H1 (cell line): ENCODE measurements around the gene EXD1. TPM values are rescaled to one million over a fixed set of nuclear protein-coding genes. Genes with fewer than 3 reads are reported as not detected.
"Not testable (repeated sequence)": the region's sequence is repeated elsewhere in the genome, so short reads cannot be mapped to it uniquely, and the experiment has no call there.

Experiments used
- CTCF ChIA-PET: fragments of 300-600 bp; sonication (Branson Sonifier 250); formaldehyde crosslinking; loops from one replicate; lab custom pipeline; 2021; ENCODE audit not compliant: partially characterized antibody; lab: Charles Lee
- POLR2A ChIA-PET: fragments of 300-600 bp; sonication (Branson Sonifier 250); formaldehyde crosslinking; loops from one replicate; lab custom pipeline; 2021; ENCODE audit warnings: inconsistent platforms; ENCODE audit not compliant: partially characterized antibody; lab: Charles Lee
- DNase-seq, 2 experiments: peaks; one replicate each; pipeline versions ENCODE4 v3.0.0 to v3.0.0-alpha.2; 2010 to 2022; ENCODE audit warnings: low spot score in 2 of 2, low read depth in 1 of 2, mixed read lengths in 1 of 2
- FAIRE-seq: peaks from 2 replicates; lab custom pipeline; 2011; peaks lifted over from hg19 to GRCh38; lab: Jason Lieb, UNC
- H2AFZ ChIP-seq: 2 replicates; pipeline ENCODE4 v1.8.1; 2012; ENCODE audit warnings: low read length, inconsistent platforms
- H2AK5ac ChIP-seq: 2 replicates; pipeline ENCODE4 v1.6.1; 2013; ENCODE audit warnings: low read depth, low read length
- H2BK120ac ChIP-seq: replicated peaks from 2 replicates; pipeline ENCODE3; 2013; ENCODE audit warnings: low read depth, low read length, inconsistent platforms
- H2BK12ac ChIP-seq: 2 replicates; pipeline ENCODE4 v1.6.1; 2013; ENCODE audit warnings: low read depth, low read length
- H2BK15ac ChIP-seq: 2 replicates; pipeline ENCODE4 v1.6.1; 2013; ENCODE audit warnings: low read length
- H2BK20ac ChIP-seq: 2 replicates; pipeline ENCODE4 v1.6.1; 2013; ENCODE audit warnings: low read length
- H2BK5ac ChIP-seq: 2 replicates; pipeline ENCODE4 v1.6.1; 2013; ENCODE audit warnings: low read depth, low read length
- H3K14ac ChIP-seq: 2 replicates; pipeline ENCODE4 v1.6.1; 2013; ENCODE audit warnings: inconsistent platforms; ENCODE audit not compliant: insufficient read length
- H3K18ac ChIP-seq: 2 replicates; pipeline ENCODE4 v1.6.1; 2013; ENCODE audit warnings: low read length; ENCODE audit errors: extremely low read depth
- H3K23ac ChIP-seq: 2 replicates; pipeline ENCODE4 v1.6.1; 2013; ENCODE audit warnings: inconsistent platforms; ENCODE audit not compliant: insufficient read length
- H3K23me2 ChIP-seq: 2 replicates; pipeline ENCODE4 v1.6.1; 2013; ENCODE audit warnings: low read depth, low read length
- H3K27ac ChIP-seq: 2 replicates; pipeline ENCODE4 v1.6.1; 2011; ENCODE audit warnings: low read depth, low read length, inconsistent platforms
- H3K27me3 ChIP-seq, 4 experiments: replicated peaks in 1 of 4; 1 replicate in 1 of 4; 2 replicates in 3 of 4; pipeline versions ENCODE4 v1.6.1 to v1.8.1; 2011 to 2013; ENCODE audit warnings: low read length in 3 of 4, mild to moderate bottlenecking in 3 of 4, inconsistent platforms in 2 of 4, mixed read lengths in 2 of 4, moderate library complexity in 1 of 4; ENCODE audit not compliant: control insufficient read depth in 3 of 4, insufficient read depth in 3 of 4; ENCODE audit errors: extremely low read depth in 1 of 4
- H3K36me3 ChIP-seq, 4 experiments: 2 replicates each; pipeline versions ENCODE4 v1.6.1 to v1.8.1; 2011 to 2013; ENCODE audit warnings: mild to moderate bottlenecking in 4 of 4, low read length in 3 of 4, moderate library complexity in 2 of 4, control low read depth in 1 of 4, inconsistent platforms in 1 of 4; ENCODE audit not compliant: insufficient read depth in 4 of 4, control insufficient read depth in 2 of 4
- H3K4ac ChIP-seq: replicated peaks from 2 replicates; pipeline ENCODE3; 2013; ENCODE audit warnings: low read length, low read depth, mixed read lengths, inconsistent platforms; ENCODE audit not compliant: insufficient read length
- H3K4me1 ChIP-seq, 4 experiments: replicated peaks in 1 of 4; 1 replicate in 1 of 4; 2 replicates in 3 of 4; pipeline versions ENCODE4 v1.6.1 to v1.8.1; 2011 to 2013; ENCODE audit warnings: low read length in 3 of 4, inconsistent platforms in 2 of 4, mixed read lengths in 1 of 4; ENCODE audit not compliant: insufficient read depth in 4 of 4, control insufficient read depth in 3 of 4
- H3K4me2 ChIP-seq, 2 experiments: 2 replicates each; pipeline versions ENCODE4 v1.6.1 to v1.8.1; 2011 to 2013; ENCODE audit warnings: low read depth in 2 of 2, low read length in 2 of 2, control low read depth in 1 of 2, inconsistent platforms in 1 of 2, mild to moderate bottlenecking in 1 of 2; ENCODE audit not compliant: insufficient read depth in 1 of 2
- H3K4me3 ChIP-seq, 4 experiments: fragments of 200-600, 300-600 bp in 1 of 4; sonication (generic), shearing (Covaris generic), sonication (Bioruptor Twin) in 1 of 4; 2 replicates each; pipeline versions ENCODE4 v1.5.1 to v1.8.1; 2011 to 2016; ENCODE audit warnings: low read length in 4 of 4, low read depth in 3 of 4, control low read depth in 2 of 4, inconsistent platforms in 2 of 4, mild to moderate bottlenecking in 2 of 4, mixed read lengths in 1 of 4, moderate library complexity in 1 of 4; ENCODE audit not compliant: insufficient read depth in 2 of 4; ENCODE audit errors: extremely low read depth in 1 of 4
- H3K56ac ChIP-seq: replicated peaks from 2 replicates; pipeline ENCODE3; 2013; ENCODE audit warnings: low read depth, mild to moderate bottlenecking, mixed read lengths, low read length, inconsistent platforms; ENCODE audit not compliant: insufficient read length
- H3K79me1 ChIP-seq: 2 replicates; pipeline ENCODE4 v1.6.1; 2013; ENCODE audit warnings: low read depth, low read length, control low read depth
- H3K79me2 ChIP-seq, 2 experiments: 2 replicates each; pipeline versions ENCODE4 v1.6.1 to v1.8.1; 2012 to 2013; ENCODE audit warnings: low read length in 2 of 2, mild to moderate bottlenecking in 2 of 2, inconsistent platforms in 1 of 2; ENCODE audit not compliant: insufficient read depth in 2 of 2, control insufficient read depth in 1 of 2
- H3K9ac ChIP-seq, 4 experiments: replicated peaks in 1 of 4; 1 replicate in 1 of 4; 2 replicates in 3 of 4; pipeline versions ENCODE4 v1.6.1 to v1.8.1; 2011 to 2013; ENCODE audit warnings: low read depth in 3 of 4, low read length in 3 of 4, control low read depth in 2 of 4, mild to moderate bottlenecking in 2 of 4, moderate library complexity in 2 of 4, inconsistent platforms in 1 of 4; ENCODE audit errors: extremely low read depth in 1 of 4
- H3K9me3 ChIP-seq, 2 experiments: 2 replicates each; pipeline versions ENCODE4 v1.6.1 to v1.8.1; 2012 to 2013; ENCODE audit warnings: mild to moderate bottlenecking in 2 of 2, moderate library complexity in 2 of 2, control low read depth in 1 of 2, inconsistent platforms in 1 of 2, low read depth in 1 of 2, low read length in 1 of 2, mixed read lengths in 1 of 2; ENCODE audit not compliant: insufficient read depth in 2 of 2
- H4K20me1 ChIP-seq, 2 experiments: replicated peaks in 1 of 2; 2 replicates each; pipeline versions ENCODE3 to v1.8.1; 2011 to 2013; ENCODE audit warnings: inconsistent platforms in 2 of 2, low read length in 2 of 2, mild to moderate bottlenecking in 1 of 2; ENCODE audit not compliant: insufficient read depth in 2 of 2, control insufficient read depth in 1 of 2
- H4K5ac ChIP-seq: 2 replicates; pipeline ENCODE4 v1.6.1; 2013; ENCODE audit warnings: low read length, low read depth, mixed read lengths, inconsistent platforms; ENCODE audit not compliant: insufficient read length
- H4K8ac ChIP-seq: 2 replicates; pipeline ENCODE4 v1.8.0; 2013; ENCODE audit warnings: mild to moderate bottlenecking, moderate library complexity, low read length, inconsistent platforms; ENCODE audit not compliant: insufficient read depth; ENCODE audit errors: extremely low read depth
- H4K91ac ChIP-seq: replicated peaks from 2 replicates; pipeline ENCODE3; 2013; ENCODE audit warnings: low read length, mixed read lengths, inconsistent platforms; ENCODE audit not compliant: insufficient read length
- JUND ChIP-seq: IDR thresholded peaks from 2 replicates; pipeline ENCODE4 v1.6.1; 2011; ENCODE audit warnings: mild to moderate bottlenecking, improper control_type of control experiment, low read length
- WGBS, 2 experiments: shearing (Covaris generic) in 1 of 2; methylation state at CpG; one replicate each; pipeline versions ENCODE4 v1.1.6 to v1.1.7; 2013 to 2015; ENCODE audit warnings: low lambda C conversion rate in 2 of 2, mixed read lengths in 2 of 2, inconsistent platforms in 1 of 2, low coverage in 1 of 2, missing lambda C conversion rate in 1 of 2; ENCODE audit not compliant: insufficient replicate concordance in 2 of 2, insufficient coverage in 1 of 2, insufficient read length in 1 of 2; ENCODE audit errors: extremely low coverage in 1 of 2, missing lambda C conversion rate in 1 of 2; 5-methylcytosine and 5-hydroxymethylcytosine counted together
- polyA plus RNA-seq, 7 experiments: library from polyadenylated mRNA; depleted of rRNA in 3 of 7; stranded (reverse) in 5 of 7; unstranded in 2 of 7; fragments of >200 nt in 5 of 7; fragments of 200-250 nt in 2 of 7; gene quantifications; 1 replicate in 5 of 7; 2 replicates in 1 of 7; 4 replicates in 1 of 7; pipeline versions ENCODE4 v1.2.1 to v1.2.3, GENCODE V29; 2011 to 2013; ENCODE audit warnings: missing spikeins in 2 of 7, mixed read lengths in 2 of 7
- total RNA-seq: library from RNA; stranded (reverse); fragmentation: NEBNext Ultra II Directional; extraction: Animal tissue kit (Norgen Biotek cat#: 25700); gene quantifications from 2 replicates; pipeline ENCODE4 v1.2.1, GENCODE V29; 2021

EXD1 gene
- total and polyA plus RNA-seq, 2 of the 8 experiments (the other 6 are each of a cell fraction or from before 2014, with no cell fraction given): 0.06 to 0.54 TPM

DNA sequence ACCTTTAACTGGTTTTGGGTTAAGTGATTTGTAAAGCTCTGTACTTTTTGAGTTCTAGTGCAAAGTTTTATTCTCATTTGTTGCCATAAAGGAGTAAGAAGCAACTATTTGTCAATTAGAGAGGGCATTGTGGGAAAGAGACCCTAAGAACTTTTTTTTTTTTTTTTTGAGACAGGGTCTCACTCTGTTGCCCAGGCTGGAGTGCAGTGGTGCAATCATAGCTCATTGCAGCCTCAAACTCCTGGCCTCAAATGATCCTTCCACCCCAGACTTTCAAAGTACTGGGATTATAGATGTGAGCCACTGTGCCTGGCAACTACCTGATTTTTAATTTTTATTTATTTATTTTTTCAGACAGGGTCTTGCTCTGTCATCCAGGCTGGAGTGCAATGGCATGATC, 5.4 kb upstream of the EXD1 start:
- no peak overlapping the region for H4K8ac ChIP-seq
- no peak overlapping the region for H2AK5ac ChIP-seq
- H3K4me1 ChIP-seq: no peaks in the 10 kb centered on the region; a peak in 2 of 7 replicates
- no peak overlapping the region for H2BK12ac ChIP-seq
- H3K14ac ChIP-seq: no peak overlapping the region
- DNase-seq (no peak), FAIRE-seq (no peak)
- no peak overlapping the region for H3K18ac ChIP-seq
- no peak overlapping the region for H3K4me2 ChIP-seq
- peaks cover 5% of the 10 kb centered on the region for H3K23me2 ChIP-seq
- H3K23ac ChIP-seq: no peak overlapping the region
- H2BK15ac ChIP-seq: no peak overlapping the region
- no peak overlapping the region for H4K91ac ChIP-seq
- H3K79me2 ChIP-seq: peaks cover 0 to 29% of the 10 kb centered on the region in 2 experiments; a peak in 2 of 4 replicates
- H3K4me3 ChIP-seq: no peak overlapping the region
- H3K27me3 ChIP-seq: no peaks in the 10 kb centered on the region
- no peak overlapping the region for H3K56ac ChIP-seq
- H2BK120ac ChIP-seq: no peak overlapping the region
- H3K36me3 ChIP-seq: no peaks in the 10 kb centered on the region
- H3K79me1 ChIP-seq: peaks cover 2% of the 10 kb centered on the region; the same call in 1 of the 2 replicates
- no peak overlapping the region for H3K27ac ChIP-seq
- H2AFZ ChIP-seq: no peak overlapping the region
- no peak for TF ChIP-seq JUND
- TF ChIP-seq, all 59 proteins: peak for 0
- Histone ChIP-seq H2BK5ac (no peak overlapping the region), H3K4ac (no peak overlapping the region), H2BK20ac (no peak overlapping the region), H3K9me3 (no peaks in the 10 kb centered on the region), H4K20me1 (peaks cover 0 to 4% of the 10 kb centered on the region in 2 experiments), H4K5ac (no peak overlapping the region), H3K9ac (no peak overlapping the region)
- ChIA-PET POLR2A (interaction anchor here (1.2 kb wide), 1 partner anchor 11 kb away, joined by 4 read pairs; no protein-coding TSS in a partner anchor), CTCF (interaction anchor here (0.7 kb wide), 1 partner anchor 14 kb away, joined by 3 read pairs; no protein-coding TSS in a partner anchor)

DNA sequence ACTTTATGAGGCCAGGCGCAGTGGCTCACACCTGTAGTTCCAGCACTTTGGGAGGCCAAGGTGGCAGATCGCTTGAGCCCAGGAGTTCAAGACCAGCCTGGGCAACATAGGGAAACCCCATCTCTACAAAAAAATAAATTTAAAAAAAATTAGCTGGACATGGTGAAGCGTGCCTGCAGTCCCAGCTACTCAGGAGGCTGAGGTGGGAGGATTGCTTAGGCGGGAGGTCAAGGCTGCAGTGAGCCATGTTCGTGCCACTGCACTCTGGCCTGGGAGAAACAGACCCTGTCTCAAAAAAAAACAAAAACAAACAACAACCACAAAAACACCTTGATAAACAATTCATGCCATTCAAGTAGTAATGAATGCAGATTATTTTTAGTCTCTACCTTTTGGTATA, 4.7 kb upstream of the EXD1 start:
- H3K79me2 ChIP-seq: peaks cover 0 to 29% of the 10 kb centered on the region in 2 experiments; a peak in 2 of 4 replicates
- not testable (repeated sequence) for H4K8ac ChIP-seq, H2BK5ac ChIP-seq, H4K20me1 ChIP-seq, H3K36me3 ChIP-seq, H3K4me1 ChIP-seq, H2AK5ac ChIP-seq, H2BK120ac ChIP-seq, H4K91ac ChIP-seq, H2BK15ac ChIP-seq, H2BK12ac ChIP-seq, H3K23me2 ChIP-seq, H3K79me1 ChIP-seq, H3K56ac ChIP-seq, H3K4ac ChIP-seq, H3K4me2 ChIP-seq, H2AFZ ChIP-seq, FAIRE-seq, H3K27me3 ChIP-seq, H3K27ac ChIP-seq, H3K14ac ChIP-seq, H3K9ac ChIP-seq, DNase-seq, H3K4me3 ChIP-seq, H2BK20ac ChIP-seq, H3K9me3 ChIP-seq, H3K18ac ChIP-seq, H4K5ac ChIP-seq, H3K23ac ChIP-seq
- POLR2A ChIA-PET: interaction anchor here (1.2 kb wide), 1 partner anchor 11 kb away, joined by 4 read pairs; no protein-coding TSS in a partner anchor
- WGBS, 2 experiments: 89% methylated on average over 5 of the region's 5 CpGs; no CpG with 5 or more reads in 1 of the 2 experiments
- CTCF ChIA-PET: interaction anchor here (0.7 kb wide), 1 partner anchor 15 kb away, joined by 3 read pairs; no protein-coding TSS in a partner anchor
